ENCODE measurements around the gene NDUFAF2. TPM values are rescaled to one million over a fixed set of nuclear protein-coding genes. Genes with fewer than 3 reads are reported as not detected.

The NDUFAF2 gene
- total and polyA plus RNA-seq, 5 donors from 2014 or later: 11.2 to 37.6 (median 34.6) TPM

DNA sequence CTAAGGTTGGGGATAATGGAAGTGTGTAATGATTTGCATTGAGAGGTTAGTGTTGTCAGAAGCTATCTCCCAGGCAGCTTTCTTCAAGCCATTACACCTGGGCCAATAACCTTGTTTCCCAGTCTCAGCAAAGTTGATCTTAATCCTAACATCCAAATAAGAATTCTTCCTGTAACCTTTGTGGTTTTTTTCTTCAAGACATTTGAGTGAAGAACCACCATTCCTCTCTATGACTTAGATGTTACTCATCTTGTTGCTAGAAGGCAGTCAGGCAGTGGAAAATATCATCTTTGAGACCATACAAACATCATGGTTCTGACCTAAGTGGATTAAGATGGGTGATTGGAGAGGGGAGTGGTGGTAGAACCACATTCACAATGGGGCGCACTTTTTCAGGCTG, 103.5 kb downstream of the NDUFAF2 start:
- Mint-ChIP-seq H3K4me3 (no peak overlapping the region), H3K27ac (no peak overlapping the region), H3K9me3 (peaks cover 0 to 4% (median 0%) of the 10 kb centered on the region in 7 donors), H3K4me1 (peaks cover 2 to 8% (median 4%) of the 10 kb centered on the region in 4 donors), H3K27me3 (no peaks in the 10 kb centered on the region), H3K36me3 (peaks cover 18% of the 10 kb centered on the region)
- DNase-seq (no peak), ATAC-seq (ENCODE audit: low read depth in 2 of 2) (no peak)
- no peaks in the 10 kb centered on the region for H3K4me1 ChIP-seq (ENCODE audit: control insufficient read depth, insufficient read depth, low read length, poor library complexity, severe bottlenecking)
- H3K36me3 ChIP-seq (ENCODE audit: control insufficient read depth, insufficient read depth, low read length): no peaks in the 10 kb centered on the region
- H3K27me3 ChIP-seq (ENCODE audit: control insufficient read depth, insufficient read depth, low read length): no peaks in the 10 kb centered on the region
- H3K27ac ChIP-seq (ENCODE audit: insufficient read depth, low read length, poor library complexity, severe bottlenecking): no peak overlapping the region
- no peak overlapping the region for H3K4me3 ChIP-seq (ENCODE audit: low read depth, low read length)
- H3K9me3 ChIP-seq (ENCODE audit: control insufficient read depth in 2 of 2, low read length in 2 of 2): no peaks in the 10 kb centered on the region

GRCh38 chr5:61050292-61050691, 105.3 kb downstream of the NDUFAF2 start:
- ATAC-seq (ENCODE audit: low read depth in 2 of 2) (no peak), DNase-seq (no peak)
- H3K4me3 Mint-ChIP-seq: no peak overlapping the region
- Histone ChIP-seq H3K4me1 (ENCODE audit: control insufficient read depth, insufficient read depth, low read length, poor library complexity, severe bottlenecking) (no peaks in the 10 kb centered on the region), H3K4me3 (ENCODE audit: low read depth, low read length) (no peak overlapping the region), H3K27me3 (ENCODE audit: control insufficient read depth, insufficient read depth, low read length) (no peaks in the 10 kb centered on the region), H3K9me3 (ENCODE audit: control insufficient read depth in 2 of 2, low read length in 2 of 2) (no peaks in the 10 kb centered on the region), H3K27ac (ENCODE audit: insufficient read depth, low read length, poor library complexity, severe bottlenecking) (no peak overlapping the region), H3K36me3 (ENCODE audit: control insufficient read depth, insufficient read depth, low read length) (no peaks in the 10 kb centered on the region)
- H3K36me3 Mint-ChIP-seq: peaks cover 18% of the 10 kb centered on the region
- H3K27me3 Mint-ChIP-seq: no peaks in the 10 kb centered on the region
- peaks cover 2 to 8% (median 4%) of the 10 kb centered on the region in 4 donors for H3K4me1 Mint-ChIP-seq
- H3K9me3 Mint-ChIP-seq: peaks cover 0 to 4% (median 0%) of the 10 kb centered on the region in 7 donors
- no peak overlapping the region for H3K27ac Mint-ChIP-seq

GRCh38 chr5:61051267-61051666, 106.3 kb downstream of the NDUFAF2 start:
- Histone ChIP-seq H3K9me3 (ENCODE audit: control insufficient read depth in 2 of 2, low read length in 2 of 2) (no peaks in the 10 kb centered on the region), H3K4me1 (ENCODE audit: control insufficient read depth, insufficient read depth, low read length, poor library complexity, severe bottlenecking) (no peaks in the 10 kb centered on the region), H3K27me3 (ENCODE audit: control insufficient read depth, insufficient read depth, low read length) (no peaks in the 10 kb centered on the region), H3K4me3 (ENCODE audit: low read depth, low read length) (no peak overlapping the region), H3K36me3 (ENCODE audit: control insufficient read depth, insufficient read depth, low read length) (no peaks in the 10 kb centered on the region), H3K27ac (ENCODE audit: insufficient read depth, low read length, poor library complexity, severe bottlenecking) (no peak overlapping the region)
- peaks cover 14% of the 10 kb centered on the region for H3K36me3 Mint-ChIP-seq
- DNase-seq (no peak), ATAC-seq (ENCODE audit: low read depth in 2 of 2) (no peak)
- H3K4me1 Mint-ChIP-seq: peaks cover 2 to 8% (median 4%) of the 10 kb centered on the region in 4 donors
- H3K4me3 Mint-ChIP-seq: no peak overlapping the region
- H3K27me3 Mint-ChIP-seq: no peaks in the 10 kb centered on the region
- no peak overlapping the region for H3K27ac Mint-ChIP-seq
- H3K9me3 Mint-ChIP-seq: peaks cover 0 to 4% (median 0%) of the 10 kb centered on the region in 7 donors

DNA sequence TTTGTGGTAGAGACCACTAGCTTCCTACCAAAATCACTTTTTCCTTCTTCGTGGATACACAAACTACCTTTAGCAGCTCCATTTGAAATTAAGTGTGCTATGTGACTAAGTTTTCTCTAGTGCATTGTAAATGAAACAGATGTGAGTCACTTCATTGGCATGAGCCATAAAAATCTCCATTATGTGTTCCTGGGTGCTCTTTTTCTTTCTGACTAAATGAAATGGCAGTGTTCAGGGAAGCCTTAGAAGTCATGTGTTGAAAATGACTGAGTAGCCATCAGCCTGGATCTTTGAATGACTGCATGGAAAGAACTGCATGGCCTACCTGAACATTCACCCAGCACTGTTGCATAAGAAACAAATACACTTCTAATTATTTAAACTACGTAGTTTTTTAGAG, 107.9 kb downstream of the NDUFAF2 start:
- peaks cover 0 to 4% (median 0%) of the 10 kb centered on the region in 7 donors for H3K9me3 Mint-ChIP-seq
- Histone ChIP-seq H3K4me1 (ENCODE audit: control insufficient read depth, insufficient read depth, low read length, poor library complexity, severe bottlenecking) (no peaks in the 10 kb centered on the region), H3K27ac (ENCODE audit: insufficient read depth, low read length, poor library complexity, severe bottlenecking) (no peak overlapping the region), H3K4me3 (ENCODE audit: low read depth, low read length) (no peak overlapping the region), H3K27me3 (ENCODE audit: control insufficient read depth, insufficient read depth, low read length) (no peaks in the 10 kb centered on the region), H3K36me3 (ENCODE audit: control insufficient read depth, insufficient read depth, low read length) (no peaks in the 10 kb centered on the region), H3K9me3 (ENCODE audit: control insufficient read depth in 2 of 2, low read length in 2 of 2) (no peaks in the 10 kb centered on the region)
- no peaks in the 10 kb centered on the region for H3K27me3 Mint-ChIP-seq
- H3K4me1 Mint-ChIP-seq: peaks cover 0 to 3% (median 0%) of the 10 kb centered on the region in 4 donors
- ATAC-seq (ENCODE audit: low read depth in 2 of 2) (no peak), DNase-seq (no peak)
- H3K27ac Mint-ChIP-seq: no peak overlapping the region
- no peak overlapping the region for H3K4me3 Mint-ChIP-seq
- peaks cover 6% of the 10 kb centered on the region for H3K36me3 Mint-ChIP-seq

- H3K27me3 ChIP-seq (ENCODE audit: control insufficient read depth, insufficient read depth, low read length): no peaks in the 10 kb centered on the region
- no peak for ATAC-seq (ENCODE audit: low read depth in 2 of 2)
- H3K27me3 Mint-ChIP-seq: no peaks in the 10 kb centered on the region
- DNase-seq: no peak
- H3K4me1 Mint-ChIP-seq: peaks cover 0 to 5% (median 2%) of the 10 kb centered on the region in 4 donors
- no peak overlapping the region for H3K4me3 Mint-ChIP-seq
- H3K36me3 Mint-ChIP-seq: peaks cover 3% of the 10 kb centered on the region
- H3K27ac ChIP-seq (ENCODE audit: insufficient read depth, low read length, poor library complexity, severe bottlenecking): no peak overlapping the region
- peaks cover 0 to 2% (median 0%) of the 10 kb centered on the region in 7 donors for H3K9me3 Mint-ChIP-seq
- no peaks in the 10 kb centered on the region for H3K4me1 ChIP-seq (ENCODE audit: control insufficient read depth, insufficient read depth, low read length, poor library complexity, severe bottlenecking)
- H3K36me3 ChIP-seq (ENCODE audit: control insufficient read depth, insufficient read depth, low read length): no peaks in the 10 kb centered on the region
- H3K4me3 ChIP-seq (ENCODE audit: low read depth, low read length): no peak overlapping the region
- H3K9me3 ChIP-seq (ENCODE audit: control insufficient read depth in 2 of 2, low read length in 2 of 2): no peaks in the 10 kb centered on the region
- H3K27ac Mint-ChIP-seq: no peak overlapping the region
Observed at GRCh38 chr5:61053937-61054336, 108.9 kb downstream of the NDUFAF2 start.

DNA sequence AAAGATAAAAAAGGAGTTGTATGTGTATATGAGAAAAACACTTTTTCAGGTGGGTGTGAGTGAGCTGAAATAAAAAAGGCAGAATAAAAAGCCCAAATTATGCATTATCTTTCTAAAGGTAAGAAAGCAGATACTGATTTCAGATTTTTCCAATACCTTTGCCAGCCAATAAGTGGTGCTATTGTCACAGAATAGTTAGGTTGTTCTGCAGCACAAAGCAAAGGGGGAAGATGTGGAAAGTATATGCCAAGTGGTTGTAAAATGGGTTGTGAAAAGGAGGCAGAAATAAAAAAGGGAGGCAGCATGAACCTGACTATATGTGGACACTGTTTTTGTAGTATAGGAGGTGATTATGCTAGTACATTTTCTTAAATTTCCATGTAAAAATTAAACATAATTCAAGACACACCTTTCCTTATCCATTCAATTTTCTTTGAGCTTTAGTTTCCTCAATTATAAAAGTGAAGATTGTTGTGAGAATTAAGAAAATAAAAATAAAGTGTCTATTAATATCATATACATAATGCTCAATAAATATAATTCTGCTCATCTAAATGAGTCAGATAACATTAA, 110.5 kb downstream of the NDUFAF2 start:
- Mint-ChIP-seq H3K4me1 (peaks cover 0 to 5% (median 2%) of the 10 kb centered on the region in 4 donors), H3K27ac (no peak overlapping the region), H3K27me3 (no peaks in the 10 kb centered on the region), H3K9me3 (peaks cover 0 to 1% (median 0%) of the 10 kb centered on the region in 7 donors), H3K4me3 (no peak overlapping the region), H3K36me3 (peaks cover 4% of the 10 kb centered on the region)
- H3K27ac ChIP-seq (ENCODE audit: insufficient read depth, low read length, poor library complexity, severe bottlenecking): no peak overlapping the region
- ATAC-seq (ENCODE audit: low read depth in 2 of 2) (peak in 1 of 2 donors; percentile 31), DNase-seq (peak in 2 of 3 donors; percentile 31 to 61)
- no peak overlapping the region for H3K4me3 ChIP-seq (ENCODE audit: low read depth, low read length)
- no peaks in the 10 kb centered on the region for H3K36me3 ChIP-seq (ENCODE audit: control insufficient read depth, insufficient read depth, low read length)
- no peaks in the 10 kb centered on the region for H3K4me1 ChIP-seq (ENCODE audit: control insufficient read depth, insufficient read depth, low read length, poor library complexity, severe bottlenecking)
- H3K9me3 ChIP-seq (ENCODE audit: control insufficient read depth in 2 of 2, low read length in 2 of 2): no peaks in the 10 kb centered on the region
- H3K27me3 ChIP-seq (ENCODE audit: control insufficient read depth, insufficient read depth, low read length): no peaks in the 10 kb centered on the region

DNA sequence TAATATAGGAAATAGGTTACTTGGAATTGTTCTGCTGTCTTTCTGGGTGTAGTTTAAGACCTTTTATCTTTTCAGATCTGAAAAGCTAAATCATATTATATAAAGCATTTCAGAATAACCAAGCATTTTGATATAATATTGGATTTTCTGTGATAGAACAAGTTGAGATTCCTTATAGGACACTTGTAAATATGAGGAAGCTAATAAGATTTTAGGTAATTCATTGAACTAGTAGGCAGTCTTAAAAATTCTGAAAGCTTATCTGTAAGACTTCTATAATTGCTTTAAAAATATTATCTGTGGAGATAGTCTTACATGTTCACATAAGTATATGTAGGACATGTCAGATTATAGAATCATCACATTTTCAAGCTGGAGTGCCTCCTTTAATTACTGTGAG, 114.5 kb downstream of the NDUFAF2 start:
- ATAC-seq (ENCODE audit: low read depth in 2 of 2): no peak

GRCh38 chr5:61069150-61069549, 124.1 kb downstream of the NDUFAF2 start:
- peaks cover 8% of the 10 kb centered on the region for H3K36me3 Mint-ChIP-seq
- no peaks in the 10 kb centered on the region for H3K27me3 ChIP-seq (ENCODE audit: control insufficient read depth, insufficient read depth, low read length)
- no peaks in the 10 kb centered on the region for H3K9me3 ChIP-seq (ENCODE audit: control insufficient read depth in 2 of 2, low read length in 2 of 2)
- no peak for ATAC-seq (ENCODE audit: low read depth in 2 of 2)
- peaks cover 0 to 15% (median 5%) of the 10 kb centered on the region in 7 donors for H3K9me3 Mint-ChIP-seq
- H3K4me1 Mint-ChIP-seq: peaks cover 0 to 5% (median 4%) of the 10 kb centered on the region in 4 donors
- H3K4me1 ChIP-seq (ENCODE audit: control insufficient read depth, insufficient read depth, low read length, poor library complexity, severe bottlenecking): no peaks in the 10 kb centered on the region
- H3K27me3 Mint-ChIP-seq: no peaks in the 10 kb centered on the region
- no peaks in the 10 kb centered on the region for H3K36me3 ChIP-seq (ENCODE audit: control insufficient read depth, insufficient read depth, low read length)
- H3K27ac ChIP-seq (ENCODE audit: insufficient read depth, low read length, poor library complexity, severe bottlenecking): no peak overlapping the region
- H3K4me3 ChIP-seq (ENCODE audit: low read depth, low read length): no peak overlapping the region
- H3K4me3 Mint-ChIP-seq: no peak overlapping the region
- H3K27ac Mint-ChIP-seq: no peak overlapping the region
- no peak for DNase-seq

More for the DNA sequence above, 114.5 kb downstream of the NDUFAF2 start:
- H3K9me3 Mint-ChIP-seq: peaks cover 0 to 24% (median 5%) of the 10 kb centered on the region in 7 donors
- H3K36me3 Mint-ChIP-seq: peaks cover 5% of the 10 kb centered on the region
- peaks cover 5 to 11% of the 10 kb centered on the region in 2 experiments for H3K9me3 ChIP-seq (ENCODE audit: control insufficient read depth in 2 of 2, low read length in 2 of 2)
- H3K4me3 Mint-ChIP-seq: no peak overlapping the region
- no peaks in the 10 kb centered on the region for H3K36me3 ChIP-seq (ENCODE audit: control insufficient read depth, insufficient read depth, low read length)
- H3K27ac ChIP-seq (ENCODE audit: insufficient read depth, low read length, poor library complexity, severe bottlenecking): no peak overlapping the region
- H3K4me1 ChIP-seq (ENCODE audit: control insufficient read depth, insufficient read depth, low read length, poor library complexity, severe bottlenecking): no peaks in the 10 kb centered on the region
- H3K27me3 Mint-ChIP-seq: no peaks in the 10 kb centered on the region
- no peak for DNase-seq
- no peak overlapping the region for H3K27ac Mint-ChIP-seq
- H3K27me3 ChIP-seq (ENCODE audit: control insufficient read depth, insufficient read depth, low read length): no peaks in the 10 kb centered on the region
- H3K4me3 ChIP-seq (ENCODE audit: low read depth, low read length): no peak overlapping the region
- peaks cover 0 to 6% (median 2%) of the 10 kb centered on the region in 4 donors for H3K4me1 Mint-ChIP-seq
